ENCODE measurements around the gene KCNJ8. TPM values are rescaled to one million over a fixed set of nuclear protein-coding genes. Genes with fewer than 3 reads are reported as not detected.

The KCNJ8 gene
- polyA plus RNA-seq, 2 of the 4 experiments (the other 2 are of a cell fraction) = 0.67 to 0.68 TPM

DNA sequence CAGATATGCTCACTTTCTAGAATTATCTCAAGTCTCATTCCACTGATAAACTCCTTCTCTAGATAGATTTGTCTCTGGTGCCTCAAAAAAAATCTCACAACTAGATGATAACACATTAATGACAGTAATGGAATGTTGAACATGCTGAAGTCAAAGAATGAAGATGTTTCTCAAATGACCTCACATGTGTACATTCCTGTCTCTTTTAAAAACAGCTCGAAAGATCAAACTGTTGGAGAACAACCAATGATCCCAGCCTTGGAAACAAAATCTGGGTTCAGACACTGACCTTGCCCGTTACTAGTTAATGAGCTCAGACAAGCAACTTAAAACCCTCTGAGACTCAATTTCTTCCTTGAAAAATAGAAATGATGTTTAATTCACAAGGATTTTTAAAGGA is 44.7 kb upstream of the KCNJ8 start (continued):
- TF ChIP-seq, protein P1, sequence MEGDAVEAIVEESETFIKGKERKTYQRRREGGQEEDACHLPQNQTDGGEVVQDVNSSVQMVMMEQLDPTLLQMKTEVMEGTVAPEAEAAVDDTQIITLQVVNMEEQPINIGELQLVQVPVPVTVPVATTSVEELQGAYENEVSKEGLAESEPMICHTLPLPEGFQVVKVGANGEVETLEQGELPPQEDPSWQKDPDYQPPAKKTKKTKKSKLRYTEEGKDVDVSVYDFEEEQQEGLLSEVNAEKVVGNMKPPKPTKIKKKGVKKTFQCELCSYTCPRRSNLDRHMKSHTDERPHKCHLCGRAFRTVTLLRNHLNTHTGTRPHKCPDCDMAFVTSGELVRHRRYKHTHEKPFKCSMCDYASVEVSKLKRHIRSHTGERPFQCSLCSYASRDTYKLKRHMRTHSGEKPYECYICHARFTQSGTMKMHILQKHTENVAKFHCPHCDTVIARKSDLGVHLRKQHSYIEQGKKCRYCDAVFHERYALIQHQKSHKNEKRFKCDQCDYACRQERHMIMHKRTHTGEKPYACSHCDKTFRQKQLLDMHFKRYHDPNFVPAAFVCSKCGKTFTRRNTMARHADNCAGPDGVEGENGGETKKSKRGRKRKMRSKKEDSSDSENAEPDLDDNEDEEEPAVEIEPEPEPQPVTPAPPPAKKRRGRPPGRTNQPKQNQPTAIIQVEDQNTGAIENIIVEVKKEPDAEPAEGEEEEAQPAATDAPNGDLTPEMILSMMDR (IDR thresholded peaks at IDR 0.05) = no peak
- TF ChIP-seq HOXB5 (CRISPR knock-in tag; IDR thresholded peaks at IDR 0.05) (no peak), MYC (IDR thresholded peaks at IDR 0.05; ENCODE audit: borderline replicate concordance, low read length) (no peak), TFCP2L1 (CRISPR knock-in tag; IDR thresholded peaks at IDR 0.05) (no peak), TP53 (CRISPR knock-in tag; IDR thresholded peaks at IDR 0.05) (no peak), GATA3 (IDR thresholded peaks at IDR 0.05; ENCODE audit: borderline replicate concordance) (no peak)

DNA sequence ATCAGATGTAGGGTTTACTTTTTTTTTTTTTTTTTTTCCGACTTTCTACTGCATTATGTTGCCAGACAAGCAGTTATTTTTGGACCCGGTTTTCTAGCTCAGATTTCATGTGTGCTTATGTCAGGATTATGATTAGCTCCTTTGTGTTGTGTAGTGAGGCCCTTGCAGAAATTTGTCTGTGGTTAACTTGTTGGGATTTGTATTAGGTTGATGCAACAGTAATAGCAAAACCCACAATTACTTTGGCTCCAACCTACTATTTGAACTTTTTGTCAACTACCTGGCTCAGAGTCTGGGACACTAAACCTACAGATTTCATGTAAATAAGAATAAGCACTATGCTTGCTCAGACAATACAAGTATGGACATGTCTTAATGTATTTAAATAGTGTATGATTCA is 44.1 kb upstream of the KCNJ8 start:
- WGBS (ENCODE audit: missing lambda C conversion rate) = 31% methylated on average over 2 of the region's 2 CpGs
- ChIA-PET POLR2A (no interaction called here), CTCF (no interaction called here)
- no peak overlapping the region for H3K4me3 ChIP-seq
- no peaks in the 10 kb centered on the region for H3K9me3 ChIP-seq
- ATAC-seq (no peak), FAIRE-seq (no peak), DNase-seq (ENCODE audit: low read depth in 1 of 2, low spot score in 1 of 2) (no peak)
- H3K27ac ChIP-seq = no peak overlapping the region
- peaks cover 6% of the 10 kb centered on the region; the same call in 2 of the 3 replicates for H3K4me1 ChIP-seq
- H3K4me2 ChIP-seq = no peak overlapping the region
- TF ChIP-seq, protein P2, sequence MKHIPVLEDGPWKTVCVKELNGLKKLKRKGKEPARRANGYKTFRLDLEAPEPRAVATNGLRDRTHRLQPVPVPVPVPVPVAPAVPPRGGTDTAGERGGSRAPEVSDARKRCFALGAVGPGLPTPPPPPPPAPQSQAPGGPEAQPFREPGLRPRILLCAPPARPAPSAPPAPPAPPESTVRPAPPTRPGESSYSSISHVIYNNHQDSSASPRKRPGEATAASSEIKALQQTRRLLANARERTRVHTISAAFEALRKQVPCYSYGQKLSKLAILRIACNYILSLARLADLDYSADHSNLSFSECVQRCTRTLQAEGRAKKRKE (CRISPR knock-in tag; IDR thresholded peaks at IDR 0.05; ENCODE audit: low read depth) = no peak
- TF ChIP-seq EHF (CRISPR knock-in tag; IDR thresholded peaks at IDR 0.05) (no peak), NPAS2 (CRISPR knock-in tag; IDR thresholded peaks at IDR 0.05; ENCODE audit: borderline replicate concordance) (no peak)

DNA sequence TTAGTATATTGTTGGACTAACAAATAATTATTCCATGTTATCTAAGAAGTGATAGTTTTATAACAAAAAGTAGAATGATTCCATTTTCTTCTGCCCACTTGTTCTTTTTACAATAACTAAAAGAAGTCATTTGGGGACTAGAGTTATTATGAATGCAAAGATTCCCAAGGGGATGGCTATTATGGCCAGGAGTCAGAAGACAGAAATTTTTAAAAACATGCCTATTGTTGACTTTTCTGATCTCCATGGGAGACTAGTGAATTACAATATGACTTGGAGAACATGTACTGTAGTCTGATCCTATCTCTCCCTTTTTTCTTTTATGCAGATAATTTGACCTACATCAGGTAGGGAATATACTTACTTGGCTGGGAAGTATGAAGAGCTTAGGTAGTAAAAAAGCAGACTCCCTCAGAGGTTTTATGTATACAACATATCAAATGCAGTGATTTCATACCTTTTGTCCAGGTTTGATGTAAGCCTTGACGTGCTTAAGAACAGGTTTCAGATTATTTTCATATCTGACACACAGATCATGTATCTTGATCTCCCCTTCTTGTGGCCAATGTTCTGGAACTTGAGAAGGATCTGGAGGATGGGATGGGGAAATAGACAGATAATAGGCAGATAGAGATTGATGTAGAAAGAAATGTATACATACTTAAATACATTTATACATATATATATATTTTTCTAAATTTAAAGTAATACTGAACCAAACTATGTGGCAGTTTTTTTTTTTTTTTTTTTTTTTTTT is 41.0 kb upstream of the KCNJ8 start:
- Histone ChIP-seq H3K4me2 (no peak overlapping the region), H3K27ac (no peak overlapping the region), H3K9me3 (no peaks in the 10 kb centered on the region), H3K4me3 (no peak overlapping the region), H3K4me1 (peaks cover 6% of the 10 kb centered on the region; the same call in 2 of the 3 replicates)
- TF ChIP-seq, protein P1 (IDR thresholded peaks at IDR 0.05) = no peak
- TF ChIP-seq PHF8 (IDR thresholded peaks at IDR 0.05; ENCODE audit: borderline replicate concordance, low read depth) = no peak
- TF ChIP-seq, protein P3, sequence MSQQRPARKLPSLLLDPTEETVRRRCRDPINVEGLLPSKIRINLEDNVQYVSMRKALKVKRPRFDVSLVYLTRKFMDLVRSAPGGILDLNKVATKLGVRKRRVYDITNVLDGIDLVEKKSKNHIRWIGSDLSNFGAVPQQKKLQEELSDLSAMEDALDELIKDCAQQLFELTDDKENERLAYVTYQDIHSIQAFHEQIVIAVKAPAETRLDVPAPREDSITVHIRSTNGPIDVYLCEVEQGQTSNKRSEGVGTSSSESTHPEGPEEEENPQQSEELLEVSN (IDR thresholded peaks at IDR 0.05; ENCODE audit: borderline replicate concordance, low read depth) = no peak
- no peak for TF ChIP-seq KDM5A (IDR thresholded peaks at IDR 0.05)
- TF ChIP-seq, protein P4, sequence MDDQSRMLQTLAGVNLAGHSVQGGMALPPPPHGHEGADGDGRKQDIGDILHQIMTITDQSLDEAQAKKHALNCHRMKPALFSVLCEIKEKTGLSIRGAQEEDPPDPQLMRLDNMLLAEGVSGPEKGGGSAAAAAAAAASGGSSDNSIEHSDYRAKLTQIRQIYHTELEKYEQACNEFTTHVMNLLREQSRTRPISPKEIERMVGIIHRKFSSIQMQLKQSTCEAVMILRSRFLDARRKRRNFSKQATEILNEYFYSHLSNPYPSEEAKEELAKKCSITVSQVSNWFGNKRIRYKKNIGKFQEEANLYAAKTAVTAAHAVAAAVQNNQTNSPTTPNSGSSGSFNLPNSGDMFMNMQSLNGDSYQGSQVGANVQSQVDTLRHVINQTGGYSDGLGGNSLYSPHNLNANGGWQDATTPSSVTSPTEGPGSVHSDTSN (IDR thresholded peaks at IDR 0.05) = no peak
- TF ChIP-seq NR3C1 (IDR thresholded peaks at IDR 0.05) = no peak
- TF ChIP-seq, protein P5, sequence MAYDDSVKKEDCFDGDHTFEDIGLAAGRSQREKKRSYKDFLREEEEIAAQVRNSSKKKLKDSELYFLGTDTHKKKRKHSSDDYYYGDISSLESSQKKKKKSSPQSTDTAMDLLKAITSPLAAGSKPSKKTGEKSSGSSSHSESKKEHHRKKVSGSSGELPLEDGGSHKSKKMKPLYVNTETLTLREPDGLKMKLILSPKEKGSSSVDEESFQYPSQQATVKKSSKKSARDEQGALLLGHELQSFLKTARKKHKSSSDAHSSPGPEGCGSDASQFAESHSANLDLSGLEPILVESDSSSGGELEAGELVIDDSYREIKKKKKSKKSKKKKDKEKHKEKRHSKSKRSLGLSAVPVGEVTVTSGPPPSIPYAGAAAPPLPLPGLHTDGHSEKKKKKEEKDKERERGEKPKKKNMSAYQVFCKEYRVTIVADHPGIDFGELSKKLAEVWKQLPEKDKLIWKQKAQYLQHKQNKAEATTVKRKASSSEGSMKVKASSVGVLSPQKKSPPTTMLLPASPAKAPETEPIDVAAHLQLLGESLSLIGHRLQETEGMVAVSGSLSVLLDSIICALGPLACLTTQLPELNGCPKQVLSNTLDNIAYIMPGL (CRISPR knock-in tag; IDR thresholded peaks at IDR 0.05; ENCODE audit: borderline replicate concordance) = no peak
- no peak for TF ChIP-seq TP53 (CRISPR knock-in tag; IDR thresholded peaks at IDR 0.05)
- TF ChIP-seq TFCP2L1 (CRISPR knock-in tag; IDR thresholded peaks at IDR 0.05) = no peak
- TF ChIP-seq, protein P6, sequence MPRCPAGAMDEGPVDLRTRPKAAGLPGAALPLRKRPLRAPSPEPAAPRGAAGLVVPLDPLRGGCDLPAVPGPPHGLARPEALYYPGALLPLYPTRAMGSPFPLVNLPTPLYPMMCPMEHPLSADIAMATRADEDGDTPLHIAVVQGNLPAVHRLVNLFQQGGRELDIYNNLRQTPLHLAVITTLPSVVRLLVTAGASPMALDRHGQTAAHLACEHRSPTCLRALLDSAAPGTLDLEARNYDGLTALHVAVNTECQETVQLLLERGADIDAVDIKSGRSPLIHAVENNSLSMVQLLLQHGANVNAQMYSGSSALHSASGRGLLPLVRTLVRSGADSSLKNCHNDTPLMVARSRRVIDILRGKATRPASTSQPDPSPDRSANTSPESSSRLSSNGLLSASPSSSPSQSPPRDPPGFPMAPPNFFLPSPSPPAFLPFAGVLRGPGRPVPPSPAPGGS (IDR thresholded peaks at IDR 0.05) = no peak
- no peak for TF ChIP-seq EHF (CRISPR knock-in tag; IDR thresholded peaks at IDR 0.05)
- no peak for TF ChIP-seq RFX5 (IDR thresholded peaks at IDR 0.05)
- TF ChIP-seq MAZ (IDR thresholded peaks at IDR 0.05; ENCODE audit: borderline replicate concordance, low read depth, low read length) = no peak
- no peak for TF ChIP-seq HOXB13 (CRISPR knock-in tag; IDR thresholded peaks at IDR 0.05; ENCODE audit: low read depth)
- TF ChIP-seq, protein P7, sequence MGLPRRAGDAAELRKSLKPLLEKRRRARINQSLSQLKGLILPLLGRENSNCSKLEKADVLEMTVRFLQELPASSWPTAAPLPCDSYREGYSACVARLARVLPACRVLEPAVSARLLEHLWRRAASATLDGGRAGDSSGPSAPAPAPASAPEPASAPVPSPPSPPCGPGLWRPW (IDR thresholded peaks at IDR 0.05) = no peak
- no peak for TF ChIP-seq ZNF302 (CRISPR knock-in tag; IDR thresholded peaks at IDR 0.05)
- CTCF ChIA-PET = interaction anchor here (0.9 kb wide), 1 partner anchor 12 kb away, joined by 3 read pairs; no protein-coding TSS in a partner anchor
- ATAC-seq = no peak
- no peak for DNase-seq (ENCODE audit: low read depth in 1 of 2, low spot score in 1 of 2)
- WGBS (ENCODE audit: missing lambda C conversion rate) = 20% methylated on average over 1 of the region's 1 CpG
- FAIRE-seq = no peak
- POLR2A ChIA-PET = no interaction called here

Measured in A549 (cell line).